GM19193 (cell line): Measurements from ENCODE around the gene OR51E1.

Experiments
- POLR2A ChIP-seq: IDR thresholded peaks from 4 replicates; pipeline ENCODE4 v1.6.1; 2011; ENCODE audit not compliant: insufficient read depth, insufficient read length; ENCODE audit errors: extremely low read depth

The OR51E1 gene

GRCh38 chr11:4637662-4638047 lies 6.1 kb upstream of the OR51E1 start:
- TF ChIP-seq POLR2A: no peak

GRCh38 chr11:4639931-4640330 lies 3.9 kb upstream of the OR51E1 start:
- TF ChIP-seq POLR2A: no peak

- TF ChIP-seq POLR2A: no peak
Measured at GRCh38 chr11:4641501-4641900, 2.3 kb upstream of the OR51E1 start.

DNA sequence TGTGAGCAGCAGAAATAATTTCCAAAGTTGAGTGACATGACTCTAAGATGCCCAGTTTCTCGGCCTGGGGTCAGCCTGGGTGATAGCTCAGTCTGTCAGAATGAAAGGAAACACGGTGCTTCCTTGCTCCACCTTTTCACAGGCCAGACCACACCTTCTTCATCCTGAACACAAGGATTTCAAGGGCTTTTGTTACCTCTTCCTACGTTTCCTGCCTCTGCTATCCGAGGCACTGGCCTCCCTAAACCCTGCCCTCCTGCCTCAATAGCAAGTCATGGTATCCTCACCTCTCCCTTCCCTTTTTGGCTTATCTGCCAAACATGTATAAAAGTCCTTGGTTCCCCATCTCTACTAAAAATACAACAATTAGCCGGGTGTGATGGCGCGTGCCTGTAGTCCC lies 1.7 kb upstream of the OR51E1 start:
- no peak for TF ChIP-seq POLR2A

DNA sequence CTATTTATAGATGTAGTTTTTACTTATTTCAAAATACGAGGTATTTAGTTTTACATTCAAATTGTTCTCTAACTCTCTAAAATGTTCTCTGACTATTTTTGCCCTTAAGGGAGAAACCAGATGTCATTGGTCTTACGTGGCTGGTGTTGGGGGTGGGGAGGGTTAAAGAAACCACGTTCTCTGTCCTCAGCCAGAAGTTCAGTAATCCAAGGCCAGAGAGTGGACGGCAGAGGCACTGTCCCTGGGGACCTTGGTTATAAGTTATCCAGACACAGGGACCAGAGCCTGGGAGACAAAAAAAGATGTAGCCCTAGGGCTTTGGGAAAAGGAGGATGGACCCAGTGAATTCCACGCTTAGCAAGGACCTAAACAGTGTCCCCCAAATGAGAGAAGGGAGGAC lies 706 bp upstream of the OR51E1 start:
- no peak for TF ChIP-seq POLR2A

- TF ChIP-seq POLR2A: no peak
Measured at GRCh38 chr11:4644233-4644632, 451 bp downstream of the OR51E1 start.

- no peak for TF ChIP-seq POLR2A
Measured at GRCh38 chr11:4645974-4646373, 2.2 kb downstream of the OR51E1 start.

DNA sequence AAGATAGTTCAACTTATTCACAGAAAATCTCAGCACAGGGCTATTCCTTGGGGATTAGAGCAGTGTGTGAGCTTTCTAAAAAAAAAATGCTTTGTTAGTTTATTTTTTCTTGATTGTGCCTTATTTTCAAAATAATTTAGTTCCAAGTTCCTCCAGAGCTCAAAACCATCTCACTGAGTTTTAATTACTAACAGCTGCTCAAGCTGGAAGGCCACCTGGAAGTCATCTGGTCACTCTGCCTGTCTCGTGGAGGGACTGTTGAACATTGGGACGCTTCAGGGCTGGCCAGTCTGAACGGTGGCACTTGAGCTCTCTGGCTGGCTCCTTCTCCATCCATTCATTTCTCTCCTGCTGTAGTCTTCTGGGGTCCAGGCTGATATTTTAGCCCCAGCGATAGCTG lies 4.0 kb downstream of the OR51E1 start:
- no peak for TF ChIP-seq POLR2A

DNA sequence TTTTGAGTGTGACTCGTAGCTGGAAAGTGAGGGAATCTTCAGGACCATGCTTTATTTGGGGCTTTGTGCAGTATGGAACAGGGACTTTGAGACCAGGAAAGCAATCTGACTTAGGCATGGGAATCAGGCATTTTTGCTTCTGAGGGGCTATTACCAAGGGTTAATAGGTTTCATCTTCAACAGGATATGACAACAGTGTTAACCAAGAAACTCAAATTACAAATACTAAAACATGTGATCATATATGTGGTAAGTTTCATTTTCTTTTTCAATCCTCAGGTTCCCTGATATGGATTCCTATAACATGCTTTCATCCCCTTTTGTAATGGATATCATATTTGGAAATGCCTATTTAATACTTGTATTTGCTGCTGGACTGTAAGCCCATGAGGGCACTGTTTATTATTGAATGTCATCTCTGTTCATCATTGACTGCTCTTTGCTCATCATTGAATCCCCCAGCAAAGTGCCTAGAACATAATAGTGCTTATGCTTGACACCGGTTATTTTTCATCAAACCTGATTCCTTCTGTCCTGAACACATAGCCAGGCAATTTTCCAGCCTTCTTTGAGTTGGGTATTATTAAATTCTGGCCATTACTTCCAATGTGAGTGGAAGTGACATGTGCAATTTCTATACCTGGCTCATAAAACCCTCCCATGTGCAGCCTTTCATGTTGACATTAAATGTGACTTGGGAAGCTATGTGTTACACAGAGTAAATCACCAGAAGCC lies 11.0 kb downstream of the OR51E1 start:
- TF ChIP-seq POLR2A: no peak

DNA sequence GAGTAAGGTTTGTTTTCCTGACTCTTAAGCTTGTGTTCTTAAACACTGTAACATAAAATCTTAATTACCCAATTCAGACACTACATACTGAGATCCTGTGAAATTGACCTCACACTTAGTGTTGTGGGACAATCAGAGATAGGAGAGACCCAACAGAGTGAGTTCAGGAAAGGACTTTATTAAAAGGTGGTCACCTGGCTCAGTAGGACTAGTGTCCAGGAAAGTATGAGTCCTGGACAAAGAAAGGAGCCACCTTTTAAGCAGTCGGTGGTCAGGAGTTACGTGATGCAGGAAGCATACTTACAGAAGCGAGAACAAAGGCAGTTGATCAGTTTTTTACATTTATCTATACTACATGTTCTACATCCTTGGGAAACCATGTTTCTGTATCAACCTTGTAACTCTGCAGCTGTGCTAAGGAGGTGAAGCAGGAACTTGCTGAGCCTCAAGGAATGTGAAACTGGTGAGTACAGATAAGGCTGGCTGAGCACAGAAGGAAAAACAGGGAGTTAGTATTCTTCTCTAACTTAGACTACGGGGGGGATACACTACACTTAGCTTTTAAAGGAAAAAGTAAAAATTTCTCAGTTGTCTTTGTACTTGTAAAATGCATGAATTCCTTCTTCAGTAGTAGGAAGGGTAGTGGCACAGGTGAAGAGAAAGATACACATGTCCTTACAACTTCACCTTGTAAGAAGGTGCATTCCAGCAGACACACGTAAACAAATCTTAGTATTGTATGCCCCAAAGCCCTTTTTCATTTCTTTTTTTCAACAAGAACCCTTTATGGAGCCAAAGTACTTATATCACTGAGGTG lies 15.1 kb downstream of the OR51E1 start:
- no peak for TF ChIP-seq POLR2A

GRCh38 chr11:4662876-4663275 lies 19.1 kb downstream of the OR51E1 start:
- no peak for TF ChIP-seq POLR2A

GRCh38 chr11:4664183-4664582 lies 20.4 kb downstream of the OR51E1 start:
- TF ChIP-seq POLR2A: no peak

GRCh38 chr11:4664786-4665185 lies 21.0 kb downstream of the OR51E1 start:
- TF ChIP-seq POLR2A: no peak

DNA sequence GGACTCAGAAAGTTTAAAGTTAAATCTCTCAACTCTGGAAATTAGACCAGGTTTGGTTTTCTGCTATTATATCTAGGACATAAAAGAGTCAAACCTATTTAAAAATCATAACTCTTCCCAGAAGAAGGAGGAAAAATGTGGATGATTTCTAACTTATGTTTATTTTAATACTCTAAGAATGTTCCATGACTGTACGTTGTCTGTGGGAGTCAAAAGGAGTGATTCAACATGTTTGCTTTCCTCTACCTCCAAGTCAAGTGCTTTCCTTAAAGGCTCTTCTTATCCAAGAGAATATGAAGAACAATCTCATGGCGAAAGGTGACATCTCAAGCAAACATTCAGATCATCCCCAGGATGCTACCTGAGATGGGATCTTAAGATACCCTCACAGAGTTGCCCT lies 21.6 kb downstream of the OR51E1 start:
- TF ChIP-seq POLR2A: no peak

DNA sequence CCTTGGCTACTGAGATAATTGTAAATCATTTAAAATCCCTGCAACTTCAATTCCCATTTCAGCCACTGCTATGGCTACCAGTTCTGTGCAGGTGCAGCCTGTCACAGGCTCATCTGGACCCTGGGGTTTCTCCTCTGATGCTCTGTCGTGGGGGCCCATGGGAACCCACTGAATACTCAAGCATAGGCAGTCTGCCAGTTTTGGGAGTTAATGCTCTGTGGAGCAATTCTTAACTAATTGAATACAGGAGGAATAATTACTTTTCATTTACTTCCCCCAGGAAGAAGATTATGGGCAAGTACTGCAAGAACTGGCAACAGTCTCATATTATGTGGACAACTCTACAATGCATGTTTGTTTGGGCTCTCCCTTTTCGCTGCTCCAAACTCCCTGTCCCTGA lies 28.0 kb downstream of the OR51E1 start:
- TF ChIP-seq POLR2A: no peak

- no peak for TF ChIP-seq POLR2A
Measured at GRCh38 chr11:4672470-4672869, 28.7 kb downstream of the OR51E1 start.
